Muscle layer of duodenum (tissue), 2 donors: ENCODE data around the gene AFG1L.

Experiments used
- H3K27ac ChIP-seq: one replicate; pipeline ENCODE4 v1.7.0; 2013; ENCODE audit warnings: mild to moderate bottlenecking, low read length
- H3K27me3 ChIP-seq: one replicate; pipeline ENCODE4 v1.7.0; 2013; ENCODE audit warnings: low read depth, mild to moderate bottlenecking, control low read depth, low read length
- H3K36me3 ChIP-seq, 2 donors: one replicate each; pipeline ENCODE4 v1.7.0; 2013; ENCODE audit warnings: low read length in 2 of 2, control low read depth in 1 of 2, mild to moderate bottlenecking in 1 of 2; ENCODE audit not compliant: insufficient read depth in 2 of 2, control insufficient read depth in 1 of 2
- H3K4me1 ChIP-seq, 2 donors: one replicate each; pipeline ENCODE4 v1.7.0; 2013; ENCODE audit warnings: low read length in 2 of 2, mild to moderate bottlenecking in 2 of 2, control low read depth in 1 of 2, moderate library complexity in 1 of 2; ENCODE audit not compliant: insufficient read depth in 2 of 2, control insufficient read depth in 1 of 2
- H3K4me3 ChIP-seq, 2 donors: one replicate each; pipeline ENCODE4 v1.7.0; 2013; ENCODE audit warnings: low read length in 2 of 2, low read depth in 1 of 2, mild to moderate bottlenecking in 1 of 2
- H3K9me3 ChIP-seq, 2 donors: one replicate each; pipeline ENCODE4 v1.7.0; 2013; ENCODE audit warnings: low read length in 2 of 2, control low read depth in 1 of 2, mild to moderate bottlenecking in 1 of 2; ENCODE audit not compliant: control insufficient read depth in 1 of 2
- donor health status: healthy.

The AFG1L gene

GRCh38 chr6:108550256-108550655 lies 255.4 kb downstream of the AFG1L start:
- H3K36me3 ChIP-seq = no peaks in the 10 kb centered on the region
- no peak overlapping the region for H3K4me3 ChIP-seq
- H3K9me3 ChIP-seq = no peaks in the 10 kb centered on the region
- H3K4me1 ChIP-seq = no peaks in the 10 kb centered on the region
- H3K27ac ChIP-seq = no peak overlapping the region
- H3K27me3 ChIP-seq = no peaks in the 10 kb centered on the region

DNA sequence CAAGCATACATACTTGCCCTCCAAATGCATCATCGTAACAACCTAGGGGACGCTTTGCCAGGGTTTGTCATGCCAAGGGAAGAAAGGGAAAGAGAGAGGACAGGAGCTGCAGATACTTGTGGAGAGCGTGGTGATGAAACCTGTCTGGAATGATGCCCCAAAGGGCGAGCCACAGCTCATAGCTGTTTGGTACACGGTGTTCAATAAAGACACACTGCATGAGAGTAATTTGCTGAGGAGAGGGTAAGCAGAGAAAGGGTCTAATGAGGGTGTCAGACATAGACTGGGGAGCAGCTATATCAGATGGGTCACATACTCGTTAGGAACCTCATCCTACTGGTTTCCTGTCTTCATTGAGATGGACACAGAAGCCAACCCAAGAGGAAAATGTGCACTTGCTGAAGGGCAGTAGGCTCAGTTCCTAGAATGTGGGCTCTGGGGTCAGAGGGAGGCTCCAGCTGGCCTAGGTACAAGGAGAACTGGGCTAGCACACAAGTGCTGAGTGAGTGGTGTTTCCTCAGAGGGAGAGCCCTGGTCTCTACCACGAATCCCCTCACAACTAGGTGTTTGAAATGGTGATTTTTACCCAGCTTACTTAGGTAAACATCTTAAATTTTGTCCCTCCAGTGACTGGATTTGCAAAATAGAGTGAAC lies 260.7 kb downstream of the AFG1L start:
- no peak overlapping the region for H3K4me3 ChIP-seq

GRCh38 chr6:108556250-108556649 lies 261.4 kb downstream of the AFG1L start:
- Histone ChIP-seq H3K4me3 (no peak overlapping the region), H3K27me3 (no peaks in the 10 kb centered on the region), H3K4me1 (peaks cover 6 to 13% of the 10 kb centered on the region in 2 donors), H3K27ac (peak overlapping the region; percentile 84), H3K36me3 (peaks cover 0 to 9% of the 10 kb centered on the region in 2 donors), H3K9me3 (no peaks in the 10 kb centered on the region)

More for the DNA sequence above, 260.7 kb downstream of the AFG1L start:
- no peak overlapping the region for H3K27ac ChIP-seq
- H3K9me3 ChIP-seq = no peaks in the 10 kb centered on the region
- no peaks in the 10 kb centered on the region for H3K27me3 ChIP-seq
- peaks cover 6 to 13% of the 10 kb centered on the region in 2 donors for H3K4me1 ChIP-seq
- peaks cover 0 to 9% of the 10 kb centered on the region in 2 donors for H3K36me3 ChIP-seq

DNA sequence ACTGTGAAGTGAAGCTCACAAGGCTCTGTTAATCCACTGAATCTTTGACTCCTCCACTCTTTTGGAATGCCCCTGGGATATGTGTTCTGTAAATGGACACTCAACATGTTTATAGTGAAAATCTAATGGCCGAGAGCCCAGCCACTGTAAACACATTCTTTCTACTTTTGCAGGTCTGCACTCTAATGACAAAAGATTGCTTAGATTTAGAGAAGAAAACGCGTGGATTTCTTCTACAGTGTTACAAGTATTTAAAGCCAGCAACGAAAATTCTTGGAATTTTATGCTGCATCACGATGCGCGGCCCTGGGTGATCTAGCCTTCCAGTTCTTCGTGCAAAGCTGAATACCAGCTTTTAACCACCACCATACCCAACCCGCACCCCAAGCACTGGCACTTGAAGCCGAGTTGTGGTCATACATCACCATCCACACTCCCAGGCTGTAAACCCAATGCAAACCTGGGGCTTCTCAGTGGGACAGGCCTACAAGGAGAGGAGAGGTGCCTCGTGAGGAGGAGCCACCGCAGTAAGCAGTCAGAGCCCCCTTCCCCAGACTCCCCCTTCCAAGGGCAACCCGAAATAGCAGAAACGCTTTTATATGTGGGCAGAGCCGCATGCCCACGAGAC lies 262.1 kb downstream of the AFG1L start:
- Histone ChIP-seq H3K4me3 (peak overlapping the region; percentile 72 to 92), H3K27ac (peak overlapping the region; percentile 84), H3K9me3 (no peaks in the 10 kb centered on the region), H3K27me3 (no peaks in the 10 kb centered on the region), H3K36me3 (peaks cover 0 to 9% of the 10 kb centered on the region in 2 donors), H3K4me1 (peaks cover 6 to 13% of the 10 kb centered on the region in 2 donors)

DNA sequence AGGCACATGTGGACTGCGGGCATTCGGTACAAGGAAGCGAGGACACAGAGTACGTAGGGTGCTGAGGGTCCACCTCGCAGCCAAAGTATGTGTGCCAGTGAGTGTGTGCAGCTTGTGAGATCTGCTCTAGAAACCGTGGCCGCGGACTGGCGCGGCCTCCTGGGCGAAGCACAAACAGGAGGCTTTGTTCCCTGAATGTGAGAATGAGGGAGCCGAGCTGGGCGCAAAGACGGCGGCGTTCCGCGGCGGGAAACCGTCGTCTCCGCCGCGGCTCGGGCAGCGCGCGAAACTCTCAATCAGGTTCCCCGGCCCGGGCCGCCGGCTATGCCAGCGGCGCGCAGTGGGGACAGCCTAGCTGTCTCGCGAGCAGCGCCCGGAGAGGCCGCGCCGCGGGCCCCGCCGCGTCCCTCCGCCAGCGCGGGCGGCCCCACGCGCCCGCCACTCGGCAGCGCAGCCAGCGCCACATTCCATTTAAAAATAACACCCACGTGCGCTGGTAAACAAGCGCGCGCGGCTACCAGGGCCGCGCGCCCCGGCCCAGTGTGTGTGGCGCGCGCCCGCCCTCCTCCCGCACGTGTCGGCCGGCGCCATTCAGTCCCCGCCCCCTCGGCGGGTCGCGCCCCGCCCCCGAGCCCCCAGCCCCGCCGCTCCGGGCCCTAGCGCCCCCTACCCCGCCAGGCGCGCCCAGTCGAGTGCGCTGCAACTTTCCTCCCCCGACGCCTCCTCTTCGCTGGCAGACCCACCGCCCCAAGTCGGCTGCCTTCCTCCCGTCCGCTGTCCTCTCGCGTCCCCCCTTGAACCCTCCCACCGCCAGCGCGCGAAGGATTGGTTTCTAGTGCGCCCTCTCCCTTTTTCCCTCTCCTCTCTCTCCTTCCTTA lies 262.9 kb downstream of the AFG1L start:
- peaks cover 6 to 15% of the 10 kb centered on the region in 2 donors for H3K4me1 ChIP-seq
- no peaks in the 10 kb centered on the region for H3K9me3 ChIP-seq
- peak overlapping the region; percentile 84 for H3K27ac ChIP-seq
- H3K4me3 ChIP-seq = peak overlapping the region; percentile 72 to 92
- no peaks in the 10 kb centered on the region for H3K27me3 ChIP-seq
- H3K36me3 ChIP-seq = peaks cover 0 to 9% of the 10 kb centered on the region in 2 donors

DNA sequence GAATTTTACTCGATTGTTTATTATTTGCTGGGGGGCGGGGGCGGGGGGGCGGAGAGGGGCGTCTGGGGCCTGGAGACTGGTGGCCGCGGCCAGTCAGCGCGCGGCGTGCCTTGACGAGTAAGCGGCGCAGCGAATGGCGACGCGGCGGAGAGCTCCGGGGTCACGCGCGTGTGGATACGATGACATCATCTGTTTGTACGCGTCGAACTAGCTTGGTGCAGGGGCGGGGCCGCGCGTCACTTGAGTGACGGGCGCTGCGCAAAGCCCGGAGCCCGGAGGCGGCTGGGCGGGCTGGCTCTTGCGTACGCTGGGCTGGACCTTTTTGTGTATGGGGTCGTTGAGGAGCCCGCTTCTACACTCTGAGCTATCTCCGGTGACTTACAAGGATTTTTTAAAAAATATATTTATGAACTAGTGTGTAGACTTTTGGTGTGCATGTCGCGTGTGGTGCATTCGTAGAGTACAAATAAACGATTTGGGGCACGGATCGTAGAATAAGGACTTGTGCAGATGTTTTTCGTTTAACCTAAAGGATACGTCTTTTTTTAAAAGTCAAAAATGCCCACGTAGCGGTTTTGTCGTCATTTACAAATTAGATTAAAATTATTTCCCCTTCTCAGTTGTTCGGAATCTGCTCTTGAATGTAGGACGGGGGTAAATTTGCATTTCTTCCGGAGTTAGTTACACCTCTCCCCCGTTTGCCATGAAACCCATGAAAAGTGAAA lies 263.7 kb downstream of the AFG1L start:
- Histone ChIP-seq H3K9me3 (no peaks in the 10 kb centered on the region), H3K36me3 (peaks cover 0 to 9% of the 10 kb centered on the region in 2 donors), H3K27ac (peak overlapping the region; percentile 99), H3K27me3 (no peaks in the 10 kb centered on the region), H3K4me3 (peak overlapping the region; percentile 92 to 97), H3K4me1 (peaks cover 6 to 22% of the 10 kb centered on the region in 2 donors)

GRCh38 chr6:108559097-108559883 lies 264.4 kb downstream of the AFG1L start:
- H3K27ac ChIP-seq = peak overlapping the region; percentile 99
- peaks cover 10 to 29% of the 10 kb centered on the region in 2 donors for H3K4me1 ChIP-seq
- H3K36me3 ChIP-seq = peaks cover 0 to 9% of the 10 kb centered on the region in 2 donors
- no peaks in the 10 kb centered on the region for H3K27me3 ChIP-seq
- peak overlapping the region; percentile 94 to 97 for H3K4me3 ChIP-seq
- H3K9me3 ChIP-seq = no peaks in the 10 kb centered on the region

DNA sequence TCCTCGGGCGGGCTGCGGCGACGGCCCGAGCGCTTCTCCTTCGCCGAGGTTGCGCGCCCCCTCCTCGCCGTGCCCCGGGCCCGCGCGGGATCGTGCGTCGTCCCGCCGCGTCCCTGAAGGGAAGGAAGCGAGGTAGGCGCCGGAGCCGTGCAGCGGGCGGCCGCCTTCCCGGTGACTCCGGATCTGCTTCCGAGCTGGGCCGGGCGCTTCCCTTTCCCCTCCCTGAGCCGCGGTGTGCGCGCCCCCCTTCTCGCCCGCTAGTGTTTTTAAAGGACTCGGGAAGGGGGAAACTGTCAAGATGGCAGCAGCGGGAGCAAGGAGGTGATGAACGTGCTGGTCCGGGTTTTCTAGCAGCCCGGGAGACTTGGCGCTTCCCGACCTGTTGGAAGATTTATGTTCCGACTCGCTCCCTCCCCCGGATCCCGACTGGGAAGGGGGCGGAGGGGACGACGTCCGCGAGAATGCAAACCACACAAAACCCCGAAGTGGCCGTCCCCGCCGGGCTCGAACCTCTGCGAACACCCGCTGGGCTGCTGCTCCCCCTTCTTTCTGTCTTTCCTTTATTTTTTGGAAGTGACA lies 265.1 kb downstream of the AFG1L start:
- H3K4me1 ChIP-seq = peaks cover 13 to 35% of the 10 kb centered on the region in 2 donors
- no peaks in the 10 kb centered on the region for H3K27me3 ChIP-seq
- H3K27ac ChIP-seq = peak overlapping the region; percentile 95
- H3K4me3 ChIP-seq = peak overlapping the region; percentile 82 to 94
- no peaks in the 10 kb centered on the region for H3K9me3 ChIP-seq
- H3K36me3 ChIP-seq = peaks cover 0 to 9% of the 10 kb centered on the region in 2 donors

DNA sequence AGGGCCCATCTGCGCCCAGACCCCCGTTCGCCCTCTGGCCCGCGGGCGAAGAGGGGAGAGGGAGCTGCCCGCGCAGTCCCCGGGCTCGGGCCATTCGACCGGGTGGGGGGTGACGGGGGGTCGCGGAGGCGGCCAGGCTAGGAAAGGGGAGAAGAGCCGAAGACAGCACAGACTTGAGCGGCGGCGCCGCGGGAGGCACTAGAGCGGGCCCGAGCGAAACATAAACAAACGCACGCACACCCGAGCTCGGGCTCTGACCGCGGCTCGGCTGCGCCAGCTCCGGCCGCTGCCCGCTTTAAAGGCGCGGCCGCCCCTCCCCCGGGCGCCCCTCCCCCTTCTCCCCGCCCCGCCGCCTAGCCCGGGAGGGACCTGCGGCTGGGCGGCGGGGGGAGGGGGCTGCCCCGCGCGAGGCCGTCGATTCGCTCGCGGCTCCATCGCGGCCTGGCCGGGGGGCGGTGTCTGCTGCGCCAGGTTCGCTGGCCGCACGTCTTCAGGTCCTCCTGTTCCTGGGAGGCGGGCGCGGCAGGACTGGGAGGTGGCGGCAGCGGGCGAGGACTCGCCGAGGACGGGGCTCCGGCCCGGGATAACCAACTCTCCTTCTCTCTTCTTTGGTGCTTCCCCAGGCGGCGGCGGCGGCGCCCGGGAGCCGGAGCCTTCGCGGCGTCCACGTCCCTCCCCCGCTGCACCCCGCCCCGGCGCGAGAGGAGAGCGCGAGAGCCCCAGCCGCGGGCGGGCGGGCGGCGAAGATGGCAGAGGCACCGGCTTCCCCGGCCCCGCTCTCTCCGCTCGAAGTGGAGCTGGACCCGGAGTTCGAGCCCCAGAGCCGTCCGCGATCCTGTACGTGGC lies 265.8 kb downstream of the AFG1L start, which contains the start of gene FOXO3:
TSS of gene FOXO3 (plus strand) at position 455 of the 846 bp plus-strand sequence. CDS start at position 747, 292 bp downstream.
- Histone ChIP-seq H3K4me1 (peaks cover 20 to 41% of the 10 kb centered on the region in 2 donors), H3K27ac (peak within 1 kb of the TSS; percentile 95), H3K4me3 (peak within 1 kb of the TSS; percentile 91 to 94), H3K27me3 (no peaks in the 10 kb centered on the region), H3K9me3 (no peaks in the 10 kb centered on the region), H3K36me3 (peaks cover 0 to 9% of the 10 kb centered on the region in 2 donors)
